WTC11 (cell line): ENCODE data around the gene IRS1. TPM values are rescaled to one million over a fixed set of nuclear protein-coding genes. Genes with fewer than 3 reads are reported as not detected.

Experiments
- ATAC-seq: fragments of 200-7000 bp; cut with Tn5 transposase; 2 replicates; pipeline ENCODE4 v1.10.0; 2021; ENCODE audit warnings: mild to moderate bottlenecking, moderate library complexity
- CTCF ChIA-PET: fragments of 300-600 bp; sonication (Branson Sonifier 250); formaldehyde crosslinking; loops from one replicate; lab custom pipeline; 2021; ENCODE audit warnings: antibody characterized with exemption; lab: Charles Lee
- POLR2A ChIA-PET: fragments of 350-600 bp; sonication (Branson Sonifier 250); formaldehyde crosslinking; loops from one replicate; lab custom pipeline; 2021; ENCODE audit warnings: antibody characterized with exemption; lab: Charles Lee
- DNase-seq: peaks from one replicate; pipeline ENCODE4 v3.0.0; 2021; ENCODE audit warnings: low spot score
- H3K27ac Mint-ChIP-seq: 2 replicates; pipeline ENCODE4 v1.8.0; 2021; ENCODE audit warnings: mixed read lengths
- H3K27me3 Mint-ChIP-seq: 2 replicates; pipeline ENCODE4 v1.8.0; 2021; ENCODE audit warnings: low read depth, mild to moderate bottlenecking, moderate library complexity, mixed read lengths
- H3K36me3 Mint-ChIP-seq: 2 replicates; pipeline ENCODE4 v1.8.0; 2021; ENCODE audit warnings: mixed read lengths
- H3K4me1 Mint-ChIP-seq: 2 replicates; pipeline ENCODE4 v1.8.0; 2022; ENCODE audit warnings: mixed read lengths
- H3K4me3 Mint-ChIP-seq: 2 replicates; pipeline ENCODE4 v1.8.0; 2021; ENCODE audit warnings: mild to moderate bottlenecking, moderate library complexity, mixed read lengths
- H3K9me3 Mint-ChIP-seq: 2 replicates; pipeline ENCODE4 v1.8.0; 2021; ENCODE audit warnings: mixed read lengths
- CREB1 ChIP-seq: sonication (generic); formaldehyde crosslinking; IDR thresholded peaks from 2 replicates; pipeline ENCODE4 v1.8.0; 2023; ENCODE audit warnings: mild to moderate bottlenecking, missing genetic modification reagents
- CREM ChIP-seq: sonication (generic); formaldehyde crosslinking; IDR thresholded peaks from 2 replicates; pipeline ENCODE4 v1.8.1; 2022; ENCODE audit warnings: mild to moderate bottlenecking, missing genetic modification reagents, moderate library complexity
- EMX1 ChIP-seq: fragments of 250-450 bp; sonication (Bioruptor Pico); IDR thresholded peaks from 2 replicates; pipeline ENCODE4 v1.8.0; 2021; ENCODE audit warnings: mild to moderate bottlenecking
- GABPB1 ChIP-seq: sonication (generic); formaldehyde crosslinking; IDR thresholded peaks from 2 replicates; pipeline ENCODE4 v1.8.1; 2023; ENCODE audit warnings: mild to moderate bottlenecking, missing genetic modification reagents
- GTF2I ChIP-seq: fragments of 250-450 bp; sonication (Bioruptor Pico); conservative IDR thresholded peaks from 2 replicates; pipeline ENCODE4 v1.4.0; 2021; ENCODE audit warnings: mild to moderate bottlenecking
- JUN ChIP-seq: sonication (generic); formaldehyde crosslinking; IDR thresholded peaks from 2 replicates; pipeline ENCODE4 v1.8.0; 2023; ENCODE audit warnings: mild to moderate bottlenecking, missing genetic modification reagents
- MXD4 ChIP-seq: fragments of 250-450 bp; sonication (Bioruptor Pico); IDR thresholded peaks from 2 replicates; pipeline ENCODE4 v1.8.0; 2021; ENCODE audit warnings: mild to moderate bottlenecking, moderate library complexity, borderline replicate concordance
- OVOL2 ChIP-seq: fragments of 250-450 bp; sonication (Bioruptor Pico); IDR thresholded peaks from 2 replicates; pipeline ENCODE4 v1.9.0; 2021; ENCODE audit warnings: mild to moderate bottlenecking, borderline replicate concordance
- RORB ChIP-seq: fragments of 250-450 bp; sonication (Bioruptor Pico); IDR thresholded peaks from 2 replicates; pipeline ENCODE4 v1.9.0; 2021; ENCODE audit warnings: mild to moderate bottlenecking
- TCF7 ChIP-seq: sonication (generic); formaldehyde crosslinking; IDR thresholded peaks from 2 replicates; pipeline ENCODE4 v1.8.0; 2022; ENCODE audit warnings: mild to moderate bottlenecking, low read depth, missing genetic modification reagents, moderate library complexity
- ZNF138 ChIP-seq: sonication (generic); formaldehyde crosslinking; conservative IDR thresholded peaks from 2 replicates; pipeline ENCODE4 v1.8.1; 2022; ENCODE audit warnings: mild to moderate bottlenecking, moderate library complexity, missing genetic modification reagents
- ZNF423 ChIP-seq: fragments of 250-450 bp; sonication (Bioruptor Pico); IDR thresholded peaks from 2 replicates; pipeline ENCODE4 v2.1.2; 2022; ENCODE audit warnings: mild to moderate bottlenecking, moderate library complexity
- total RNA-seq: library from RNA; stranded (reverse); gene quantifications from 3 replicates; pipeline ENCODE4 v1.2.3, GENCODE V29; 2021
- TF ChIP-seq, protein P1 (sequence below): sonication (generic); formaldehyde crosslinking; IDR thresholded peaks from 2 replicates; pipeline ENCODE4 v1.8.1; 2022; ENCODE audit warnings: missing genetic modification reagents, borderline replicate concordance
- TF ChIP-seq, protein P2 (sequence below): sonication (generic); formaldehyde crosslinking; IDR thresholded peaks from 2 replicates; pipeline ENCODE4 v1.8.0; 2022; ENCODE audit warnings: mild to moderate bottlenecking, missing genetic modification reagents
- TF ChIP-seq, protein P3 (sequence below): sonication (generic); formaldehyde crosslinking; conservative IDR thresholded peaks from 2 replicates; pipeline ENCODE4 v1.8.1; 2022; ENCODE audit warnings: mild to moderate bottlenecking, missing genetic modification reagents
- TF ChIP-seq, protein P4 (sequence below): sonication (generic); formaldehyde crosslinking; IDR thresholded peaks from 2 replicates; pipeline ENCODE4 v1.8.0; 2022; ENCODE audit warnings: mild to moderate bottlenecking, missing genetic modification reagents
- TF ChIP-seq, protein P5 (sequence below): sonication (generic); formaldehyde crosslinking; IDR thresholded peaks from 2 replicates; pipeline ENCODE4 v1.8.1; 2023; ENCODE audit warnings: mild to moderate bottlenecking, missing genetic modification reagents, moderate library complexity
- TF ChIP-seq, protein P6 (sequence below): fragments of 250-450 bp; sonication (Bioruptor Pico); IDR thresholded peaks from 2 replicates; pipeline ENCODE4 v2.1.2; 2022; ENCODE audit warnings: mild to moderate bottlenecking, moderate library complexity
- TF ChIP-seq, protein P7 (sequence below): fragments of 250-450 bp; sonication (Bioruptor Pico); conservative IDR thresholded peaks from 2 replicates; pipeline ENCODE4 v1.9.0; 2021; ENCODE audit warnings: mild to moderate bottlenecking
- TF ChIP-seq, protein P8 (sequence below): fragments of 250-450 bp; sonication (Bioruptor Pico); IDR thresholded peaks from 2 replicates; pipeline ENCODE4 v1.9.0; 2021; ENCODE audit warnings: moderate library complexity, mild to moderate bottlenecking, inconsistent platforms, borderline replicate concordance

IRS1 gene
- total RNA-seq, 1 experiment from 2014 or later, result 22.9 TPM

DNA sequence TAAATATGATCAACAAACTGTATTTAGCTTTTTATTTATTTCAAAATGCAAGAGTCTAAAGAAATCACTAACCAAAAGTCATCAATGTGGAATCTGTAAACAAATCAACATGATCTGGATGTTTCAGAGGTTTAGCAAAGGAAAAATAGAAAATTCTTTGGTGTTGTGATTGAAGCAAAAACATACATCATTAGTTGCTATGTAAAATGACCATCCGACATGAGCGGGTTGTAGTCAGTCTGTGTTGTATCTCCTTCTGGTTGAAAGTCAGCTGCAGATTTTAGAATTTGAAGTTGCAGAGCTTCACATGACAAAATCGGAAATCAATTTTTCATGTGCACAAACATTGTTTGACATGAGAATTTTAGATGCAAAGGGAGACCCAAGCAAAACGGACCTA, 63.2 kb downstream of the IRS1 start (continued):
- TF ChIP-seq, protein P1, sequence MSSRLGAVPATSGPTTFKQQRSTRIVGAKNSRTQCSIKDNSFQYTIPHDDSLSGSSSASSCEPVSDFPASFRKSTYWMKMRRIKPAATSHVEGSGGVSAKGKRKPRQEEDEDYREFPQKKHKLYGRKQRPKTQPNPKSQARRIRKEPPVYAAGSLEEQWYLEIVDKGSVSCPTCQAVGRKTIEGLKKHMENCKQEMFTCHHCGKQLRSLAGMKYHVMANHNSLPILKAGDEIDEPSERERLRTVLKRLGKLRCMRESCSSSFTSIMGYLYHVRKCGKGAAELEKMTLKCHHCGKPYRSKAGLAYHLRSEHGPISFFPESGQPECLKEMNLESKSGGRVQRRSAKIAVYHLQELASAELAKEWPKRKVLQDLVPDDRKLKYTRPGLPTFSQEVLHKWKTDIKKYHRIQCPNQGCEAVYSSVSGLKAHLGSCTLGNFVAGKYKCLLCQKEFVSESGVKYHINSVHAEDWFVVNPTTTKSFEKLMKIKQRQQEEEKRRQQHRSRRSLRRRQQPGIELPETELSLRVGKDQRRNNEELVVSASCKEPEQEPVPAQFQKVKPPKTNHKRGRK (CRISPR knock-in tag), result no peak
- TF ChIP-seq, protein P2, sequence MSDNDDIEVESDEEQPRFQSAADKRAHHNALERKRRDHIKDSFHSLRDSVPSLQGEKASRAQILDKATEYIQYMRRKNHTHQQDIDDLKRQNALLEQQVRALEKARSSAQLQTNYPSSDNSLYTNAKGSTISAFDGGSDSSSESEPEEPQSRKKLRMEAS (CRISPR knock-in tag), result no peak
- no peak for TF ChIP-seq EMX1 (CRISPR knock-in tag)

DNA sequence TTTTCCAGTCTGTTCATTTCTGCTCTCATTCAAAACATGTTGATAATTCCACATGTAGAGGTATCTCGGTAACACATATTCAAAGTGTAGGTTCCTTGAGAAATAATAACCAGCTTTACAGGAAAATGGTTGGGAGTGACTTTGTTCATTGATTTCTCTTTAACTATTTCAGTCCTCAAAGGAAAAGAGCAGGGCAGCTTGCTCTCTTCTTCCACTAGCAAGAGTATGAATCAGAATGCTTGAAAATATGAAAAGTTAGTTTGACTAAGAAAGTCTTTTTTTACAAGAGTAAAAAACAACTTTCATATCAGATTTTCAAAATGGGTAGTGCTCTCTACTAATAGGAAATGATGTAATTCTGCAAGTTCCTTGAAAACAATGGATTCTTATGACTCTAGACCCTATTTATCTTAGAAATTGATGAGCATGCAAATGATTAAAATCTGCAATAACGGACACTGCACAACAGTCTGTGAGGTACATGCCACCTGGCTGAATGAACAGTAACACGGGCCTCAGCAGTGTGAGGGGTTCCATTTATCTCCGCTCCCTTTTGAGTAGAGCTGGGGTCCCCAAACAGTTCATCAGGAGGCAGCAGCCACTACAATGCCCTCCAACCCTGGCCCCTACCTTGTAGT, 65.6 kb downstream of the IRS1 start:
- Mint-ChIP-seq H3K27me3 (no peaks in the 10 kb centered on the region), H3K4me3 (no peak overlapping the region), H3K9me3 (peaks cover 9% of the 10 kb centered on the region), H3K36me3 (peaks cover 18% of the 10 kb centered on the region), H3K4me1 (peaks cover 21% of the 10 kb centered on the region), H3K27ac (0 out of 2 replicates have a peak overlapping the region, but pooled peaks have one; percentile 15)
- TF ChIP-seq, protein P3, sequence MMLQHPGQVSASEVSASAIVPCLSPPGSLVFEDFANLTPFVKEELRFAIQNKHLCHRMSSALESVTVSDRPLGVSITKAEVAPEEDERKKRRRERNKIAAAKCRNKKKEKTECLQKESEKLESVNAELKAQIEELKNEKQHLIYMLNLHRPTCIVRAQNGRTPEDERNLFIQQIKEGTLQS (CRISPR knock-in tag), result no peak
- TF ChIP-seq, protein P4, sequence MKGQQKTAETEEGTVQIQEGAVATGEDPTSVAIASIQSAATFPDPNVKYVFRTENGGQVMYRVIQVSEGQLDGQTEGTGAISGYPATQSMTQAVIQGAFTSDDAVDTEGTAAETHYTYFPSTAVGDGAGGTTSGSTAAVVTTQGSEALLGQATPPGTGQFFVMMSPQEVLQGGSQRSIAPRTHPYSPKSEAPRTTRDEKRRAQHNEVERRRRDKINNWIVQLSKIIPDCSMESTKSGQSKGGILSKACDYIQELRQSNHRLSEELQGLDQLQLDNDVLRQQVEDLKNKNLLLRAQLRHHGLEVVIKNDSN (CRISPR knock-in tag), result no peak
- TF ChIP-seq GTF2I (CRISPR knock-in tag) (no peak), RORB (CRISPR knock-in tag) (no peak)
- DNase-seq (no peak), ATAC-seq (no peak)
- CTCF ChIA-PET, result no interaction called here
- POLR2A ChIA-PET, result no interaction called here

DNA sequence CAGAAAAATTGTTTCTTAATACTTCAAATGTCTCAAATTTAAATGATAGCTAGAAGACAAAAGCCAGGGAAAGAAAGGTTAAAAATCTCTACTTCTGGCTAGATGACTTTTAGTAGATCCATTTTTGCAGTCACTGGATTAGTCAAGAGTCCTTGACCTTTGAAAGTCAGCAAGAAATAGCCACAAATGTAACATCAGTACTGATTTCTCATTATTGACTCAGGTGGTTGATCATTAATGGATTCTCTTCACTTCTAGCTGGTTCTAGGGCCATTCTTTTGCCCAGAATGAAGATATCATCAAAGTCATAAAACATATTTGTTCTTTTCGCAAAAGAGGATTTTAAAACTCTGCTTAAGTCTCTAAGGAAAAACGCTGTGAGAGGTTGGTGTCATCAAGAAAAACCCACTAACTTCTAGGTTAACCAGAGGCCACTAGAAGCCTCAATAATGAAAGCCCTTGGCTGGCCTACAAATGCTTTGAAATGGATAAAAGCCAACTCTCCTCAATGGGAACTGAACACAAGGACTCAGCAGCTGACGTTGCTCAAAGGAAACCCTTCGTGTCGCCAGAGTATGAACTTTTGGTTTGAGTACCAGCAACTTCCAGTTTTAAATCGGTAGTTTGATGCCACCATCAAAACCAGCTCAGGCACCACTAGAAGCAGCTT, 66.3 kb downstream of the IRS1 start:
- Mint-ChIP-seq H3K9me3 (peaks cover 9% of the 10 kb centered on the region), H3K36me3 (peaks cover 18% of the 10 kb centered on the region), H3K27me3 (no peaks in the 10 kb centered on the region), H3K27ac (0 out of 2 replicates have a peak overlapping the region, but pooled peaks have one; percentile 15), H3K4me1 (peaks cover 16% of the 10 kb centered on the region), H3K4me3 (no peak overlapping the region)
- ChIA-PET CTCF (no interaction called here), POLR2A (no interaction called here)
- DNase-seq (no peak), ATAC-seq (no peak)
- TF ChIP-seq GABPB1 (CRISPR knock-in tag) (peak; percentile 88), CREB1 (no peak)

DNA sequence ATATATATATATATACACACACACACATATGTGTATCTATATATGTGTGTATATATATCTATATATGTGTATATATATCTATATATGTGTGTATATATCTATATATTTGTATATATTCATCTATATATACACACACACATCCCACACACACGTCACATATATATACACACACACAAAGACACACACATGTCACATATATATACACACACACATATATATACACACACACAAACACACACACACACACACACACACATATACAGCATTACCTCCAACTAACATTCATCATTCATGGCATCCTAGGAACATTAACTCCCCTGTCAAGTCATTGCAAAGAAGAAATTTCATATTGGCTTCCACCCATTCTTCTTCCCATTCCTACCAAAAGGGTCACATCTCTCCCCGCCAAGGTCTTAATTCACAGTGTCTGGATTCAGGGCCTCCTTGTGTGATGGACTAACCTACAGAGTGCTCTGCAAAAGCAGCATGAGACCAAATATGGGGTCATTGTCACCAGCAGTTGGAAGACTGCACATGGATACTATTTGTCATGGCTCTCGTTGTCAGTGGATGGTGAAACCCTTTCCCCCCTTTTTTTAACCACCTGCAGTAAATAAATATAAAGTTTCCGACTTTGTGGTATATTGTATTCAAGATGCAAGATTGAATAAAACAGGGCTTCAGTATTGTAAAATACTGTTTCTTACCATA, 67.0 kb downstream of the IRS1 start:
- POLR2A ChIA-PET, result interaction anchor here (0.6 kb wide), 1 partner anchor 453 kb away, joined by 3 read pairs; no protein-coding TSS in a partner anchor
- peaks cover 16% of the 10 kb centered on the region for H3K36me3 Mint-ChIP-seq
- CTCF ChIA-PET, result no interaction called here
- no peak overlapping the region for H3K4me3 Mint-ChIP-seq
- peaks cover 7% of the 10 kb centered on the region for H3K9me3 Mint-ChIP-seq
- DNase-seq, result no peak
- H3K4me1 Mint-ChIP-seq, result peaks cover 16% of the 10 kb centered on the region
- H3K27ac Mint-ChIP-seq, result no peak overlapping the region
- no peaks in the 10 kb centered on the region for H3K27me3 Mint-ChIP-seq
- ATAC-seq, result no peak
- no peak for TF ChIP-seq TCF7 (CRISPR knock-in tag)
- no peak for TF ChIP-seq ZNF138 (CRISPR knock-in tag)
- TF ChIP-seq JUN (CRISPR knock-in tag), result no peak
- TF ChIP-seq MXD4 (CRISPR knock-in tag), result no peak
- TF ChIP-seq, protein P5, sequence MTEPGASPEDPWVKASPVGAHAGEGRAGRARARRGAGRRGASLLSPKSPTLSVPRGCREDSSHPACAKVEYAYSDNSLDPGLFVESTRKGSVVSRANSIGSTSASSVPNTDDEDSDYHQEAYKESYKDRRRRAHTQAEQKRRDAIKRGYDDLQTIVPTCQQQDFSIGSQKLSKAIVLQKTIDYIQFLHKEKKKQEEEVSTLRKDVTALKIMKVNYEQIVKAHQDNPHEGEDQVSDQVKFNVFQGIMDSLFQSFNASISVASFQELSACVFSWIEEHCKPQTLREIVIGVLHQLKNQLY, result no peak
- TF ChIP-seq, protein P6, sequence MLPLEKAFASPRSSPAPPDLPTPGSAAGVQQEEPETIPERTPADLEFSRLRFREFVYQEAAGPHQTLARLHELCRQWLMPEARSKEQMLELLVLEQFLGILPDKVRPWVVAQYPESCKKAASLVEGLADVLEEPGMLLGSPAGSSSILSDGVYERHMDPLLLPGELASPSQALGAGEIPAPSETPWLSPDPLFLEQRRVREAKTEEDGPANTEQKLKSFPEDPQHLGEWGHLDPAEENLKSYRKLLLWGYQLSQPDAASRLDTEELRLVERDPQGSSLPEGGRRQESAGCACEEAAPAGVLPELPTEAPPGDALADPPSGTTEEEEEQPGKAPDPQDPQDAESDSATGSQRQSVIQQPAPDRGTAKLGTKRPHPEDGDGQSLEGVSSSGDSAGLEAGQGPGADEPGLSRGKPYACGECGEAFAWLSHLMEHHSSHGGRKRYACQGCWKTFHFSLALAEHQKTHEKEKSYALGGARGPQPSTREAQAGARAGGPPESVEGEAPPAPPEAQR (CRISPR knock-in tag), result no peak
- TF ChIP-seq, protein P7, sequence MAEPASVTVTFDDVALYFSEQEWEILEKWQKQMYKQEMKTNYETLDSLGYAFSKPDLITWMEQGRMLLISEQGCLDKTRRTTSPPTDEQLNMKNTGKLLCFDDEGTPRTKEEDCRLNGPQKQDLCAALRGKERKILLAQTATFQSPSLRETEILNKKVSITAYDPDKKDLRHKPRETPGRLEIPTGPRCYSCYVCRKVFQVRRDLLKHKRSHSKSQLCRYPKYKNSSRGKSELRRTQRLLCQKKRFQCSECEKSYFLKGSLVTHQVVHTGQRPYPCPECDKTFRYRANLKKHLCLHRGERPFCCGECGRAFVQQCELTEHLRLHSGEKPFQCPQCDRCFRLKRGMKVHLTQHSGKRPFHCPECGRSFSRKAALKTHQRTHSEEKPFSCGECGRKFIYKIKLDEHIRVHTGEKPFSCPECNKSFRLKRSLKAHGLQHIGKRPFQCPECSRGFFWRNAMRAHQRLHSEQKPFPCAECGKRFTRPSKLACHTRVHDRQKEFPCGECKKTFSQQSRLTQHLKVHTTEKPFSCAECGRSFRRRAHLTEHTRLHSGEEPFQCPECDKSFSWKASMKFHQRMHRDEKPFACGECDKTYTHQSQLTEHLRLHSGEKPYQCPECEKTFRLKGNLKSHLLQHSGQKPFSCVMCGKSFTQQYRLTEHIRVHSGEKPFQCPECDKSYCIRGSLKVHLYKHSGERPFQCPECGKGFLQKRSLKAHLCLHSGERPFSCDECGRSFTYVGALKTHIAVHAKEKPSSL (CRISPR knock-in tag), result no peak
- no peak for TF ChIP-seq CREM (CRISPR knock-in tag)
- TF ChIP-seq ZNF423, result no peak
- TF ChIP-seq, protein P8, sequence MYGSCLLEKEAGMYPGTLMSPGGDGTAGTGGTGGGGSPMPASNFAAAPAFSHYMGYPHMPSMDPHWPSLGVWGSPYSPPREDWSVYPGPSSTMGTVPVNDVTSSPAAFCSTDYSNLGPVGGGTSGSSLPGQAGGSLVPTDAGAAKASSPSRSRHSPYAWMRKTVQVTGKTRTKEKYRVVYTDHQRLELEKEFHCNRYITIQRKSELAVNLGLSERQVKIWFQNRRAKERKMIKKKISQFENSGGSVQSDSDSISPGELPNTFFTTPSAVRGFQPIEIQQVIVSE, result no peak
- TF ChIP-seq OVOL2 (CRISPR knock-in tag), result no peak
